GM12878 (cell line): Measurements from ENCODE around the gene LMTK3. TPM values are rescaled to one million over a fixed set of nuclear protein-coding genes. Genes with fewer than 3 reads are reported as not detected.

ENCODE experiments used
- ATAC-seq: fragments of 200-7000 bp; cut with Tn5 transposase; 3 replicates; pipeline ENCODE4 v1.9.1; 2020; ENCODE audit warnings: mild to moderate bottlenecking, moderate library complexity
- BruUV-seq: library from RNA; stranded (reverse); fragments of 400-500 nt; replicated peaks from 2 replicates; lab custom pipeline; 2021; lab: Mats Ljungman, UMichigan
- CTCF ChIA-PET: fragments of 300-600 bp; sonication (Branson Sonifier 250); formaldehyde crosslinking; extraction: SDS; loops from one replicate; lab custom pipeline; 2021; ENCODE audit warnings: inconsistent platforms; lab: Yijun Ruan, JAX
- POLR2A ChIA-PET: fragments of 350-600 bp; formaldehyde crosslinking; extraction: SDS; loops from one replicate; lab custom pipeline; 2021; ENCODE audit warnings: inconsistent platforms; lab: Charles Lee
- RAD21 ChIA-PET: fragments of 300-600 bp; sonication (Branson Sonifier 250); formaldehyde crosslinking; loops from one replicate; lab custom pipeline; 2023; ENCODE audit warnings: antibody characterized with exemption; ENCODE audit not compliant: unreplicated experiment; lab: Charles Lee
- SMC1A ChIA-PET: fragments of 300-600 bp; sonication (Branson Sonifier 250); formaldehyde crosslinking; loops from one replicate; lab custom pipeline; 2023; ENCODE audit not compliant: unreplicated experiment, uncharacterized antibody; lab: Charles Lee
- DNase-seq: peaks from one replicate; pipeline ENCODE4 v3.0.0-alpha.2; 2011; ENCODE audit warnings: low read depth, low spot score
- FAIRE-seq: peaks from 3 replicates; lab custom pipeline; 2011; peaks lifted over from hg19 to GRCh38; lab: Jason Lieb, UNC
- H2AFZ ChIP-seq: 2 replicates; pipeline ENCODE4 v1.6.0; 2011; ENCODE audit warnings: low read depth, low read length, control low read depth; ENCODE audit not compliant: control insufficient read depth
- H3K27ac ChIP-seq: 2 replicates; pipeline ENCODE4 v1.5.1; 2011; ENCODE audit warnings: control low read depth; ENCODE audit not compliant: control insufficient read depth, insufficient read depth
- H3K27me3 ChIP-seq, 2 experiments: replicated peaks in 1 of 2; 2 replicates each; pipeline versions ENCODE4 v1.6.0 to v1.6.1; 2011; ENCODE audit warnings: low read length in 1 of 2; ENCODE audit not compliant: control insufficient read depth in 2 of 2, insufficient read depth in 2 of 2
- H3K36me3 ChIP-seq, 2 experiments: 2 replicates each; pipeline ENCODE4 v1.5.1; 2011; ENCODE audit warnings: low read length in 1 of 2; ENCODE audit not compliant: control insufficient read depth in 2 of 2, insufficient read depth in 2 of 2
- H3K4me1 ChIP-seq: 2 replicates; pipeline ENCODE4 v1.6.1; 2011; ENCODE audit warnings: mild to moderate bottlenecking, low read length, moderate library complexity, mixed read lengths; ENCODE audit not compliant: control insufficient read depth, insufficient read depth
- H3K4me2 ChIP-seq: 2 replicates; pipeline ENCODE4 v1.6.0; 2011; ENCODE audit warnings: control low read depth; ENCODE audit not compliant: control insufficient read depth, insufficient read depth
- H3K4me3 ChIP-seq: fragments of 200-600 bp; sonication (generic); 2 replicates; pipeline ENCODE4 v1.5.1; 2016
- H3K79me2 ChIP-seq: 2 replicates; pipeline ENCODE4 v1.6.0; 2011; ENCODE audit warnings: low read length; ENCODE audit not compliant: control insufficient read depth, insufficient read depth
- H3K9ac ChIP-seq: 2 replicates; pipeline ENCODE4 v1.8.0; 2011; ENCODE audit warnings: low read length, control low read depth, mixed read lengths; ENCODE audit not compliant: control insufficient read depth, insufficient read depth
- H3K9me3 ChIP-seq: replicated peaks from 3 replicates; pipeline ENCODE4 v1.5.1; 2011; ENCODE audit warnings: mild to moderate bottlenecking, low read length; ENCODE audit not compliant: control insufficient read depth, insufficient read depth
- H4K20me1 ChIP-seq: 2 replicates; pipeline ENCODE4 v1.6.0; 2011; ENCODE audit not compliant: control insufficient read depth, insufficient read depth
- BCL11A ChIP-seq: IDR thresholded peaks from 2 replicates; pipeline ENCODE4 v1.6.1; 2011; ENCODE audit warnings: low read depth, low read length
- CREB1 ChIP-seq: IDR thresholded peaks from 2 replicates; pipeline ENCODE4 v1.6.1; 2012; ENCODE audit warnings: low read depth, mild to moderate bottlenecking, inconsistent platforms
- EZH2 ChIP-seq: IDR thresholded peaks from 2 replicates; pipeline ENCODE4 v1.6.1; 2012; ENCODE audit warnings: low read depth, mild to moderate bottlenecking, control low read depth, inconsistent platforms, low read length, borderline replicate concordance; ENCODE audit not compliant: control insufficient read depth
- IRF4 ChIP-seq: IDR thresholded peaks from 2 replicates; pipeline ENCODE4 v1.6.1; 2011; ENCODE audit warnings: low read depth, low read length
- NRF1 ChIP-seq: conservative IDR thresholded peaks from 2 replicates; pipeline ENCODE4 v1.6.1; 2011; ENCODE audit warnings: mild to moderate bottlenecking, low read depth, low read length, improper control_type of control experiment
- POLR2AphosphoS5 ChIP-seq: IDR thresholded peaks from 2 replicates; pipeline ENCODE4 v1.6.1; 2011; ENCODE audit warnings: mild to moderate bottlenecking, low read length, inconsistent platforms
- SMAD5 ChIP-seq: IDR thresholded peaks from 2 replicates; pipeline ENCODE4 v1.6.1; 2016; ENCODE audit warnings: antibody characterized with exemption, low read depth
- STAT3 ChIP-seq: IDR thresholded peaks from 2 replicates; pipeline ENCODE4 v1.6.1; 2011; ENCODE audit warnings: low read depth, low read length, improper control_type of control experiment
- TARDBP ChIP-seq: IDR thresholded peaks from 2 replicates; pipeline ENCODE4 v1.6.1; 2016; ENCODE audit warnings: borderline replicate concordance
- WGBS: methylation state at CpG from one replicate; pipeline ENCODE4 v1.1.6; 2016; ENCODE audit warnings: low lambda C conversion rate; ENCODE audit not compliant: insufficient replicate concordance, insufficient coverage; ENCODE audit errors: missing lambda C conversion rate; 5-methylcytosine and 5-hydroxymethylcytosine counted together
- in situ Hi-C: fragments of 300-500 bp; cut with MboI; formaldehyde crosslinking; loops from 9 replicates; pipeline ENCODE4 v1.14.3; 2018; ENCODE audit warnings: mixed read lengths
- intact Hi-C: fragments of 100-400 bp; cut with micrococcal nuclease; formaldehyde crosslinking; loops from one replicate; pipeline ENCODE4 v1.14.2; 2022; ENCODE audit not compliant: unreplicated experiment
- polyA plus RNA-seq, 11 experiments: library from polyadenylated mRNA; depleted of rRNA in 4 of 11; unstranded in 6 of 11; stranded (reverse) in 5 of 11; fragments of >200 nt; fragmentation: Nextera tagmentation in 4 of 11; fragmentation: Illumina TruSeq in 1 of 11; extraction: Ambion mirVana in 4 of 11; extraction: Trizol in 1 of 11; gene quantifications; 1 replicate in 1 of 11; 2 replicates in 10 of 11; pipeline versions ENCODE4 v1.2.1 to v1.2.3, GENCODE V29; 2011 to 2016; ENCODE audit warnings: inconsistent platforms in 2 of 11, missing spikeins in 2 of 11, low read depth in 1 of 11
- total RNA-seq, 4 experiments: library from RNA; depleted of rRNA in 3 of 4; stranded (reverse); fragments of >200 nt in 3 of 4; fragmentation: Illumina TruSeq in 1 of 4; extraction: Trizol in 1 of 4; gene quantifications; 2 replicates each; pipeline versions ENCODE4 v1.2.1 to v1.2.3, GENCODE V29; 2013 to 2021
- TF ChIP-seq, protein P1 (sequence below): IDR thresholded peaks from 2 replicates; pipeline ENCODE4 v1.6.1; 2011; ENCODE audit warnings: mild to moderate bottlenecking, low read depth, low read length, moderate library complexity; ENCODE audit not compliant: insufficient replicate concordance
- TF ChIP-seq, protein P2 (sequence below): IDR thresholded peaks from 2 replicates; pipeline ENCODE4 v1.6.1; 2012; ENCODE audit warnings: improper control_type of control experiment, low read depth, low read length; ENCODE audit not compliant: insufficient replicate concordance

Gene LMTK3
- total and polyA plus RNA-seq, 10 of the 15 experiments (the other 5 are each of a cell fraction or from before 2014, with no cell fraction given), result under 0.01 to 0.28 (median 0.04) TPM; not detected in 3

DNA sequence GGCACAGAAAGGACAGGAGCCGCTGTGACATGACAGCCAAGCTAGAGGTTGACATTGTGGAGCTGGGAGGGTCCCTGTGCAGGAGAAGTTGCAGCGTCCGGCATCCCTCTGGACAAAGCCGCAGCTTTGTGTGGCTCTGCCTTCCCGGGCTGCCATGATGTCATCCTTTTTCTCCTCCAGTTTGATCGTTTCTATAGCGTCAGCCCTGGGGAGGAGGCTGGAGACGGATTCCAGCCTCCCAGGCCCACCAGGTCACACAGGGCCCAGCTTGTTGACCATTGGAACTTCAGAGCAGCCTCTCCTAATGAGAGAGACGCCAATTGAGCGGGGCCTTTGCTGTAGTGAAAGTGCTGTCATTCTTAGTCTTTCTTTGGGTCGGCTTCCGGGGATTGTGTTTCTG, 60.0 kb downstream of the LMTK3 start:
- RAD21 ChIA-PET, result no interaction called here
- H3K36me3 ChIP-seq, result peaks cover 26 to 29% of the 10 kb centered on the region in 2 experiments
- DNase-seq (no peak), FAIRE-seq (no peak), ATAC-seq (no peak)
- H3K9ac ChIP-seq, result no peak overlapping the region
- H3K79me2 ChIP-seq, result peaks cover 3% of the 10 kb centered on the region
- H3K4me3 ChIP-seq, result no peak overlapping the region
- CTCF ChIA-PET, result no interaction called here
- in situ Hi-C loops, result no loop called here
- H3K9me3 ChIP-seq, result no peaks in the 10 kb centered on the region
- POLR2A ChIA-PET, result interaction anchor here (0.6 kb wide), 2 partner anchors 11 to 696 kb away, joined by 3 read pairs; no protein-coding TSS in a partner anchor
- intact Hi-C loops, result no loop called here
- no peak for TF ChIP-seq BCL11A
- no peak for TF ChIP-seq STAT3
- TF ChIP-seq POLR2AphosphoS5, result 0 out of 2 replicates have a peak, but pooled peaks have one; percentile 23
- 86% methylated on average over 12 of the region's 12 CpGs for WGBS
- SMC1A ChIA-PET, result interaction anchor here (0.6 kb wide), 3 partner anchors 117 to 264 kb away, joined by 3 read pairs; no protein-coding TSS in a partner anchor
- peaks cover 11% of the 10 kb centered on the region for H3K4me1 ChIP-seq
- BruUV-seq, result no TSS peak
- no peaks in the 10 kb centered on the region for H4K20me1 ChIP-seq
- no peak overlapping the region for H3K4me2 ChIP-seq
- no peak overlapping the region for H3K27ac ChIP-seq
- no peaks in the 10 kb centered on the region for H3K27me3 ChIP-seq
- no peak overlapping the region for H2AFZ ChIP-seq

DNA sequence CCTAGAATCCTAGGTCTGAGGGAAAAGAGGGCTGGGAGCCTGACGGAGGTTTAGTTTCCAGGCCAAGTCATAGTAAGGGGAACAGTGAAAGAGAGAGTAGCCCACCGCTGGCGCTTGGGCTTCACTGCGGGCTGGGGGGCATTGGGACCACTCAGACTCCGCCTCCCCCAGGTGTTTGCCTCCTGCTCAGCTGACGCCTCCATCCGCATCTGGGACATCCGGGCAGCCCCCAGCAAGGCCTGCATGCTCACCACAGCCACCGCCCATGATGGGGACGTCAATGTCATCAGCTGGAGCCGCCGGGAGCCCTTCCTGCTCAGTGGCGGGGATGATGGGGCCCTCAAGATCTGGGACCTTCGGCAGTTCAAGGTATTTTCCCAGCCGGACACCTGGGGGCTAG, 60.8 kb downstream of the LMTK3 start:
- H3K36me3 ChIP-seq, result peaks cover 18 to 25% of the 10 kb centered on the region in 2 experiments
- no peaks in the 10 kb centered on the region for H4K20me1 ChIP-seq
- no peak for ATAC-seq
- H3K4me3 ChIP-seq, result no peak overlapping the region
- FAIRE-seq, result no peak
- no peak for DNase-seq
- no peak overlapping the region for H3K9ac ChIP-seq
- in situ Hi-C loops, result no loop called here
- no peak overlapping the region for H3K4me2 ChIP-seq
- BruUV-seq, result no TSS peak
- intact Hi-C loops, result no loop called here
- H2AFZ ChIP-seq, result no peak overlapping the region
- H3K79me2 ChIP-seq, result peaks cover 11% of the 10 kb centered on the region
- ChIA-PET RAD21 (no interaction called here), SMC1A (no interaction called here), POLR2A (no interaction called here), CTCF (no interaction called here)
- 98% methylated on average over 15 of the region's 15 CpGs for WGBS
- no peak overlapping the region for H3K27ac ChIP-seq
- H3K9me3 ChIP-seq, result no peaks in the 10 kb centered on the region
- H3K27me3 ChIP-seq, result no peaks in the 10 kb centered on the region
- peaks cover 14% of the 10 kb centered on the region for H3K4me1 ChIP-seq
- TF ChIP-seq, protein P1, sequence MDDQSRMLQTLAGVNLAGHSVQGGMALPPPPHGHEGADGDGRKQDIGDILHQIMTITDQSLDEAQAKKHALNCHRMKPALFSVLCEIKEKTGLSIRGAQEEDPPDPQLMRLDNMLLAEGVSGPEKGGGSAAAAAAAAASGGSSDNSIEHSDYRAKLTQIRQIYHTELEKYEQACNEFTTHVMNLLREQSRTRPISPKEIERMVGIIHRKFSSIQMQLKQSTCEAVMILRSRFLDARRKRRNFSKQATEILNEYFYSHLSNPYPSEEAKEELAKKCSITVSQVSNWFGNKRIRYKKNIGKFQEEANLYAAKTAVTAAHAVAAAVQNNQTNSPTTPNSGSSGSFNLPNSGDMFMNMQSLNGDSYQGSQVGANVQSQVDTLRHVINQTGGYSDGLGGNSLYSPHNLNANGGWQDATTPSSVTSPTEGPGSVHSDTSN, result no peak
- TF ChIP-seq IRF4, result no peak
- no peak for TF ChIP-seq EZH2
- TF ChIP-seq NRF1, result no peak
- TF ChIP-seq SMAD5, result no peak
- TF ChIP-seq TARDBP, result no peak
- TF ChIP-seq CREB1, result no peak
- TF ChIP-seq, protein P2, sequence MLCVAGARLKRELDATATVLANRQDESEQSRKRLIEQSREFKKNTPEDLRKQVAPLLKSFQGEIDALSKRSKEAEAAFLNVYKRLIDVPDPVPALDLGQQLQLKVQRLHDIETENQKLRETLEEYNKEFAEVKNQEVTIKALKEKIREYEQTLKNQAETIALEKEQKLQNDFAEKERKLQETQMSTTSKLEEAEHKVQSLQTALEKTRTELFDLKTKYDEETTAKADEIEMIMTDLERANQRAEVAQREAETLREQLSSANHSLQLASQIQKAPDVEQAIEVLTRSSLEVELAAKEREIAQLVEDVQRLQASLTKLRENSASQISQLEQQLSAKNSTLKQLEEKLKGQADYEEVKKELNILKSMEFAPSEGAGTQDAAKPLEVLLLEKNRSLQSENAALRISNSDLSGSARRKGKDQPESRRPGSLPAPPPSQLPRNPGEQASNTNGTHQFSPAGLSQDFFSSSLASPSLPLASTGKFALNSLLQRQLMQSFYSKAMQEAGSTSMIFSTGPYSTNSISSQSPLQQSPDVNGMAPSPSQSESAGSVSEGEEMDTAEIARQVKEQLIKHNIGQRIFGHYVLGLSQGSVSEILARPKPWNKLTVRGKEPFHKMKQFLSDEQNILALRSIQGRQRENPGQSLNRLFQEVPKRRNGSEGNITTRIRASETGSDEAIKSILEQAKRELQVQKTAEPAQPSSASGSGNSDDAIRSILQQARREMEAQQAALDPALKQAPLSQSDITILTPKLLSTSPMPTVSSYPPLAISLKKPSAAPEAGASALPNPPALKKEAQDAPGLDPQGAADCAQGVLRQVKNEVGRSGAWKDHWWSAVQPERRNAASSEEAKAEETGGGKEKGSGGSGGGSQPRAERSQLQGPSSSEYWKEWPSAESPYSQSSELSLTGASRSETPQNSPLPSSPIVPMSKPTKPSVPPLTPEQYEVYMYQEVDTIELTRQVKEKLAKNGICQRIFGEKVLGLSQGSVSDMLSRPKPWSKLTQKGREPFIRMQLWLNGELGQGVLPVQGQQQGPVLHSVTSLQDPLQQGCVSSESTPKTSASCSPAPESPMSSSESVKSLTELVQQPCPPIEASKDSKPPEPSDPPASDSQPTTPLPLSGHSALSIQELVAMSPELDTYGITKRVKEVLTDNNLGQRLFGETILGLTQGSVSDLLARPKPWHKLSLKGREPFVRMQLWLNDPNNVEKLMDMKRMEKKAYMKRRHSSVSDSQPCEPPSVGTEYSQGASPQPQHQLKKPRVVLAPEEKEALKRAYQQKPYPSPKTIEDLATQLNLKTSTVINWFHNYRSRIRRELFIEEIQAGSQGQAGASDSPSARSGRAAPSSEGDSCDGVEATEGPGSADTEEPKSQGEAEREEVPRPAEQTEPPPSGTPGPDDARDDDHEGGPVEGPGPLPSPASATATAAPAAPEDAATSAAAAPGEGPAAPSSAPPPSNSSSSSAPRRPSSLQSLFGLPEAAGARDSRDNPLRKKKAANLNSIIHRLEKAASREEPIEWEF, result no peak
